Pancreas (tissue), 10 donors: ENCODE results near the gene SPNS2. TPM values are rescaled to one million over a fixed set of nuclear protein-coding genes. Genes with fewer than 3 reads are reported as not detected.

ENCODE experiments used
- ATAC-seq, 4 donors: fragments of 200-7000 bp; cut with Tn5 transposase; one replicate each; pipeline versions ENCODE4 v1.8.0 to v1.9.1; 2020; ENCODE audit warnings: mild to moderate bottlenecking in 4 of 4, moderate library complexity in 4 of 4
- DNase-seq, 6 donors: peaks; one replicate each; pipeline ENCODE4 v3.0.0-alpha.2; 2020
- FAIRE-seq: peaks from 2 replicates; lab custom pipeline; 2012; peaks lifted over from hg19 to GRCh38; lab: Jason Lieb, UNC
- H3K27ac ChIP-seq, 4 donors: fragments of 200-600 bp; sonication (generic); 1 replicate in 3 of 4; 2 replicates in 1 of 4; pipeline versions ENCODE4 v1.5.0 to v1.8.0; 2020
- H3K27me3 ChIP-seq, 4 donors: fragments of 200-600 bp; one replicate each; pipeline ENCODE4 v1.8.0; 2021
- H3K36me3 ChIP-seq, 3 donors: fragments of 200-600 bp; sonication (generic) in 1 of 3; one replicate each; pipeline versions ENCODE4 v1.5.0 to v1.8.0; 2020 to 2021
- H3K4me1 ChIP-seq, 3 donors: fragments of 200-600 bp; one replicate each; pipeline ENCODE4 v1.8.0; 2021
- H3K4me3 ChIP-seq, 4 donors: fragments of 200-600 bp; sonication (generic) in 2 of 4; one replicate each; pipeline versions ENCODE4 v1.5.0 to v1.8.0; 2020 to 2021
- H3K9me3 ChIP-seq, 4 donors: fragments of 200-600 bp; one replicate each; pipeline ENCODE4 v1.8.0; 2021
- CTCF ChIP-seq, 4 donors: fragments of 200-600 bp; sonication (generic) in 3 of 4; IDR thresholded peaks; one replicate each; pipeline versions ENCODE4 v1.5.0 to v1.8.0; 2021; ENCODE audit warnings: antibody characterized with exemption in 4 of 4
- WGBS, 2 donors: extraction: QIAGEN DNeasy Blood & Tissue Kit; methylation state at CpG; one replicate each; pipeline ENCODE4 v1.1.7; 2013; 5-methylcytosine and 5-hydroxymethylcytosine counted together
- intact Hi-C, 3 donors: fragments of 100-400 bp; cut with DNase I; formaldehyde crosslinking; loops; one replicate each; pipeline versions ENCODE4 v1.11.1 to v1.14.2; 2022
- polyA plus RNA-seq, 2 donors: library from polyadenylated mRNA; stranded (reverse); fragments of 200-250 nt; gene quantifications; one replicate each; pipeline ENCODE4 v1.2.3, GENCODE V29; 2013
- total RNA-seq, 6 donors: library from RNA; stranded (reverse); fragmentation: NEBNext Ultra II Directional in 4 of 6; extraction: Animal tissue kit (Norgen Biotek cat#: 25700) in 4 of 6; gene quantifications; one replicate each; pipeline versions ENCODE4 v1.2.1 to v1.2.4, GENCODE V29; 2021 to 2023
- donor health status: healthy with polysubstance abuse.
- donor health status: DM: no; HTN: no; CAD: no; lungs with moderate emphysema.
- donor health status: DM: no; HTN: no; CAD: no.
- donor health status: control.
- donor health status: control.
- donor health status: Bipolar disorder and iron deficiency.
- donor health status: DM: yes; HTN: yes; CAD: no.
- donor health status: DM: no; HTN: no; CAD: no.
- donor health status: DM: no; HTN: no; CAD: no.
- donor health status: DM: yes; HTN: yes; CAD: no.

SPNS2 gene
- total and polyA plus RNA-seq, 8 donors = 7.6 to 51.7 (median 20.8) TPM

- Histone ChIP-seq H3K27me3 (no peaks in the 10 kb centered on the region), H3K36me3 (no peaks in the 10 kb centered on the region), H3K4me1 (peaks cover 0 to 17% (median 7%) of the 10 kb centered on the region in 3 donors), H3K9me3 (no peaks in the 10 kb centered on the region), H3K27ac (peak overlapping the region; percentile 49 to 83 (median 66)), H3K4me3 (no peak overlapping the region)
- FAIRE-seq (no peak), DNase-seq (peak in 3 of 6 donors; percentile 61 to 78 (median 67)), ATAC-seq (peak; percentile 29 to 39 (median 33))
- intact Hi-C loops = no loop called here
- 49 to 58% methylated on average over 23 of the region's 23 CpGs for WGBS, 2 donors
- TF ChIP-seq CTCF (IDR thresholded peaks at IDR 0.05) = no peak
These were observed 1.4 kb upstream of the SPNS2 start for GRCh38 chr17:4497101-4497824.

- DNase-seq (peak in 2 of 6 donors; percentile 43 to 78), FAIRE-seq (no peak), ATAC-seq (peak; percentile 13 to 36 (median 30))
- H3K4me3 ChIP-seq = peak overlapping the region; percentile 14 to 52 (median 36)
- H3K27me3 ChIP-seq = no peaks in the 10 kb centered on the region
- WGBS, 2 donors = 1 to 2% methylated on average over 52 to 53 of the region's 53 CpGs
- no peaks in the 10 kb centered on the region for H3K36me3 ChIP-seq
- TF ChIP-seq CTCF (IDR thresholded peaks at IDR 0.05) = no peak
- no peaks in the 10 kb centered on the region for H3K9me3 ChIP-seq
- peaks cover 0 to 27% (median 7%) of the 10 kb centered on the region in 3 donors for H3K4me1 ChIP-seq
- peak overlapping the region in 3 of 4 donors; percentile 17 to 68 (median 44) for H3K27ac ChIP-seq
- intact Hi-C loops = loop anchor here in 1 of 3 donors (10.0 kb wide), 1 partner anchor 65 kb away; the partner anchor contains the start of gene SPNS3
These were observed 930 bp downstream of the SPNS2 start for GRCh38 chr17:4499431-4500190.

GRCh38 chr17:4500191-4500571 is 1.5 kb downstream of the SPNS2 start:
- Histone ChIP-seq H3K4me3 (peak overlapping the region; percentile 14 to 52 (median 36)), H3K36me3 (no peaks in the 10 kb centered on the region), H3K27ac (peak overlapping the region in 2 of 4 donors; percentile 44 to 68), H3K9me3 (no peaks in the 10 kb centered on the region), H3K4me1 (peaks cover 0 to 27% (median 7%) of the 10 kb centered on the region in 3 donors), H3K27me3 (no peaks in the 10 kb centered on the region)
- DNase-seq = no peak
- ATAC-seq = peak; percentile 12 to 31 (median 20)
- 6 to 7% methylated on average over 7 of the region's 7 CpGs for WGBS, 2 donors
- no peak for TF ChIP-seq CTCF (IDR thresholded peaks at IDR 0.05)
- no peak for FAIRE-seq
- intact Hi-C loops = loop anchor here in 1 of 3 donors (10.0 kb wide), 1 partner anchor 65 kb away; the partner anchor contains the start of gene SPNS3

- no peak for TF ChIP-seq CTCF (IDR thresholded peaks at IDR 0.05)
- no peak for DNase-seq
- 40 to 41% methylated on average over 3 of the region's 3 CpGs for WGBS, 2 donors
These were observed 2.7 kb downstream of the SPNS2 start for GRCh38 chr17:4501295-4501949.

More at GRCh38 chr17:4501295-4501949, 2.7 kb downstream of the SPNS2 start:
- Histone ChIP-seq H3K9me3 (no peaks in the 10 kb centered on the region), H3K4me1 (peaks cover 0 to 27% (median 7%) of the 10 kb centered on the region in 3 donors), H3K27ac (peak overlapping the region in 1 of 4 donors; percentile 68), H3K36me3 (no peaks in the 10 kb centered on the region), H3K27me3 (no peaks in the 10 kb centered on the region), H3K4me3 (peak overlapping the region in 1 of 4 donors; percentile 1)
- FAIRE-seq (no peak), ATAC-seq (no peak)
- intact Hi-C loops = loop anchor here in 1 of 3 donors (10.0 kb wide), 1 partner anchor 67 kb away; the partner anchor contains the start of gene SPNS3
